ENCODE data around the gene PRELP.

Gene PRELP

DNA sequence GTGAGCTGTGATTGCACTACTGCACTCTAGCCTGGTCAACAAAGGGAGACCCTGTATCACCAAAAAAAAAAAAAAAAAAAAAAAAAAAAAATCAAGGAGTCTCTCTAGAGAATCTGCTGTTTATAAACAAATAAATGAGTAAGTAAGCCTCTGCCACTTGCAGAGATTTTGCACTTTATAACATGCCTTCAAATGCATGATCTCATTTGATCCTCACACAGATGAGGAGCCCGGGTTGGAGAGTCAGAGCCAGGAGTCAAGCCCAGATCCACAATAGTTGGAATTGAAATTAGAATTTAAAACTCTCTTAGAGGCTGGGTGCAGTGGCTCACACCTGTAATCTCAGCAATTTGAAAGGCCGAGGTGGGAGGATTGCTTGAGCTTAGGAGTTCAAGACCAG lies 4.0 kb downstream of the PRELP start:
- DNase-seq, result no peak

DNA sequence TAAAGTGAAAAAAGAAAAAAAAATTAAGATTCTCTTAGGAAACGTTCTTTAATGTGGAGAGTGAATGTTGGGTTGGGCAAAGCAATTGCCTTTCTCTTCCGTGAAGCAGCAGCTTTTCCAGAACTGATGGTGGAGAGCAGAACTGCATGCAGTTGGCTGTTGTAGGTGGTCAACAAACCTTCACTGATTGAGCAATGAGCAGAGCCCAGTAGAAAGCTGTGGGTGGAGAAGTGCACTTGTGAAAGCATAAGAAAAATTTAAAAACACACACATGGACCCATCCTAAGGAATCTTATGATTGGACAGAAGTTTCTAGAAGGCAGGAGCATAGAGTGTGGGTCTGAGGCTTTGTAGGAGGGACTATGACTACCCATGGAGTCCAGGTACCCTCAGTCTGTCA lies 4.5 kb downstream of the PRELP start:
- no peak for DNase-seq

DNA sequence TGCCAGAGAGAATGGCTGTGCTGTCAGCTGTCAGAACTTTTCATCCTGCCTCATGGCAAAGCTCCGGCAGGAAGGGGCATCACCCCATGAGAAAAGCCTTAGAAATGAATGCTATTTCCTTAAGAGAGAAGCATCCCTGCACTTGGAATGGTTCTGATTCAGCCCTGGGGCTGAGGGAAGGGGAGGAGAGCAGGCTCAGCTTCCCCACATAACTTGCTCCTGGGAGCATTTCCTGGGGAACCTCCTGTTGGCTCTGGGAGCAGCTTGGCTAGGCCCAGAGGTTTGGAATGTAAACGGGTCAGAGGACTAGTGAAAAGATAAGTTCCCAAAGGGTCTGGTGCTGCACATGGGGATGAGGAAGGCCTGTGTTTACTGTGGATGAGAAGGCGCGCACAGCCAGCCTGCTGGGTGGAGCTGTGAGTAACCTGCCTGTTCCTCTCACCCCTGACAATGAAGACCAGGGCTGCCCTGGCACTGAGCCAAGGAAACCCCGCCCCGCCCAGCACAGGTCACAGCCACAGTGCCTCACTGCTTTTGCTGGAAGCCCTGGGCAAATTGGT lies 5.0 kb downstream of the PRELP start:
- peak; percentile 42 for DNase-seq

DNA sequence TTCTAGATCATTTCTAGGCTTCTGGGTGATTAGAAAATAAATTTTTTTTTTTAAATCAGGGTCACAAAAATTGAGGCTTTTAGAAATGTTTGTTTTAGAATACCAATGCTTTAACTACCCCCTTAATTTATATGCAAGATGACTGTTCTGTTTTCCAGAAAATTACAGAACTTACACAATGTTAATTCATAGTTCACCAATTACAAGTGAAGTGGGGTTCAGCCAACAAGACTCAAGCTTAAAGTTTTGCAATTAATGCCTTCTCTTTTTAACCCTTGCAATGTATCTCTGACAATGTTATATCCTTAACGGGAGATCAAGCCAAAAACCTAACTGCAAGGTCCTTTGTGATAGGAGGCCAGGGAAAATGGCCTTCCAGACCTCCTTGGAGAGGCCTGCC lies 5.6 kb downstream of the PRELP start:
- DNase-seq, result no peak

DNA sequence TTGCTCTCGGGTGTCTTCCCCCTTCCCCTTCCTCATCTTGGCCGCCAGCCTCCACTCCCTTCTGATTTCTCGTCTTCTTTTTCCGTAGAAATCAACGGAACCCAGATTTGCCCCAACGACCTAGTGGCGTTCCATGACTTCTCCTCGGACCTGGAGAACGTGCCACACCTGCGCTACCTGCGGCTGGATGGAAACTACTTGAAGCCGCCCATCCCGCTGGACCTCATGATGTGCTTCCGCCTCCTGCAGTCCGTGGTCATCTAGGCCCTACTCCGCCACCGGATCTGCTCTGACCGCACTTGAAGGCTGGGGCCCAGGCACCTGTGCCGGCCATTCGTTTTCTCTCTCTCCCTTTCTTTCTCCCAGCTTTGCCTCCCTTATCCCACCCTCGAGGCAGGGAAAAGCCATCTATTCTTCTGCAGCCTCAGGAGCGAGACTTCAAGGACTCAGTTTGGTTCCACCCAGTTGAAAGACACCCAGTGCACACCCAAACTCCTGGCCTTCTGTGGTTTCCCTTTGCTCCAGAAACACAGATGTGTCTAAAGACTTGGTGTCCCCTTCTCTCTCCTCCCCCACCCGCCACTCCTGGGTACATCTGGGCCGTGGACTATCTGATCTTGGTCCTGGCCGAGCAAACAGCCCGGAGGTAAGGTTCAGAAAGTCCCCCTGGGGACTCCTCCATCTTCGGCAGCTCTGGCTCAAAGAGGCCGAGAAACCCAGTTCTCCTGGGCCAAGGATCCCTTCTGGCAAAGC lies 11.2 kb downstream of the PRELP start:
- no peak for DNase-seq

DNA sequence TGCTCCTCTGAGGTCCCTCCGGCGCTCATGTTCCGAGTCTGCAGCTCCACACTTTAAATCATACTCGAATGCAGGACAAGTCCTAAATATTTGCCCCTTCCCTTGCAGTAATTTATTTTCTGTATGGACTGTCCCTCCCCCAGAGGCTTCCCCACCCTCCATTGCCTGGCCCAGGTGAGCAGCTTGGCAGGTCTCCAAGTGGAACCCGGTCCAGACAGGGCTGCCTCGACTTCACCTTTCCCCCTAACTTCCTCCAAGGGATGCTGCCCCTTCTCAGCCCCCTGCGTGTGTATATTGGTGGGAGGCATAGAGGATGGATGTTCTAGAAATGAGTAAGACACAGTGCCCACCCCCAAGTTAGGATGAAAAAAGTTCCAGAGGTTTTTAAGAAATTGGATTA lies 12.9 kb downstream of the PRELP start:
- no peak for DNase-seq

DNA sequence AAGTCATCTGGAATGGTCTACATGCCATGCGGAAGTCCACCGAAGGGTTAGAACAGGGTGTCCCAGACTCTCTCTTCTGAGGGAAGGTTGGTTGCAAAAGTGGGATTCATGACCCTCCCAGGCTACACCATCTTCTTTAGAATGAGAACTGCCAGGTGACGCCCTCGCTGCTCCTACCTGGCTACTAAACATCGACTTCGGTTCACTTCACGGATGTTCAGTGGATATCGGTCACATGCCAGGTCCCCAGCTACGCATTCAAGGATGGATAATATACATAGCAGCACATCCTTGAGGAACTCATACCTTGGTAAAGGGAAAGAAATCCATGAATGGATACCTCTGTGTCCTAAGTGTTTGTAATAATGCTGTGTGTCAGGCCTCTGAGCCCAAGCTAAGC lies 15.0 kb downstream of the PRELP start:
- DNase-seq, result no peak

DNA sequence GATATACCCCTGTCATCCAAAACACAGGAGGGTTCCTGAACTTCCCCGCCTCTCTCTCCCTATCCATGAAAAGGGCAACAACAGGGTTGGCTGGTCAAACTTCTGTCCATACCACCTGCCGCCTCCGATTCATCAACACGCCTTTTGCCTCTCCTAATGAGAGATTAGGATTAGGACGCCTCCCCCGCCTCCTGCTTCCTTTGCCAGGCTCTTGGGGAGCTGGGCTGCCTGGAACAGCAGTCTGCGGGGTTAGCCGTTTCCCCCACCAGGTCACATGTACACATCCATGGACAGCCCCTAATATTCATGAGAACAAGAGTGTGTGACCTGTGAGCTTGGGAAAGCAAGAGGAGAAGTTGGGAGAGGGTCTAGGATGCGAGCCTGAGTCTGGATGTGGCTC lies 16.1 kb downstream of the PRELP start:
- no peak for DNase-seq

DNA sequence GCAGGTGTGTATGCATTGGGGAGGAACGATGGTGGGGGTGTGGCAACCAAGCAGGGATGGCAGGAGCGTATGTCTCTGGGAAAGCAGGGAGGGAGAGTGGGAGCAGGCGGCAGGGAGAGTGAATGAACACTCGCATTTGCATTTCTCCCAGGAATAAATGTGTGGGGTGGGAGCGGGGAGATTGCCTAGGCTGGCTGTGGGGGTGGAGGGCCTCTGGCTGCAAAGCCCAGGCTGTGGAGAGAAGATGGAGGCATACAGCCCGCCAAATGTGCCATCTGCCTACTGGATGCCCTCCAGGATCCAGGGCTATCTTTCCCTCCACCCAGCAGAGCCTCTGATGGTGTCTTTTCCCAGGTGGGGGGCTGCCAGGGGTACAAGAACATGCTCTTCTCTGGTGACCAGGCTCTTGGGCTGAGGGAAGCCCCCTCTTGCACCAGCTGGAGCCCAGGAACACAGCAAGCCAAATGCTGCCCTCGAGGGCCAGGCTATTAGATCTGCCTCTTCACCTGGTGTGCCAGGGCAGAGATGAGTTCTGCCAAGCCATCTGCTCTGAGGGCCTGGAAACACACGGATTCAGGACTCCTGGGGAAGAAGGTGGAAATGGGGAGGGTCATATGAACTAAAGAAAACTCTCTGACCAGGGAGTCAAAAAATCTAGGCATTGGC lies 16.6 kb downstream of the PRELP start:
- DNase-seq, result no peak

DNA sequence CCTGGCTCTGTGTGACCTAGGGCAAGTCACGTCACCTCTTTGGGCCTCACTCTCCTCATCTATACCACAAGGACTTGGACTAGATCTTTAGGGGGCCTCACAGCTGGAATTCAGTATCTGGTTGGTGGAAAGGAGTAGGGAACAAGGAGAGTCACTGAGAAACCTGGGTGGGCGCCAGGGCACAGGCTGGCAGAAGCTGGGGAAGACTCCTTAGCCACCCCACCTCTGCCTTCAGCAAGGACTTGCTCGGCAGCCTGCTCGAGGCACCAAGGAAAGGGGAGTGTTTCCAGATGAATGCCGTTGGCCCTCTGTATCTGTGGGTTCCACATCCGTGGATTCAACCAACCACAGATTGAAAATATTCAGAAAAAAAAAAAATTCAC lies 17.1 kb downstream of the PRELP start:
- no peak for DNase-seq

DNA sequence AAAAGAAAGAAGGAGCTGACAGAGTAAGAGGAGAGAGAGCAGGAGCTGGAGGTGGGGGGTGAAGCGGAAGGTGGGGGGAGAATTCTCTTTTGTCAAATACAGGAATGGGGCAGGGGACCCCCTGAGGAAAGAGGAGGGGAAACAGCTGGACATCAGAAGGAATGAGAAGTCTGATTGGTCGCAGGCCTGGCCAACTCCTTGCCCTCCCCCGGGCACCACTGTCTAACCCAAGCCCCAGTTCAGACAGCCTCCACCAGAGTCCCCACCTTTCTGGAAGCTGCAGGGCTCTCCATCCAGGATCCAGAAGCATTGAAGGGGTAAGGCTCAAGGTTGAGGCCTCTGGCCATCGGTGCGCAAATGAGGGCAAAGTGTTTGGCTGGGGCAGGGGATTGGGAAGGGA lies 18.3 kb downstream of the PRELP start, which contains the start of gene OPTC:
Gene OPTC (plus strand): TSS at position 253 of the 400 bp plus-strand sequence. CDS start 1,853 bp downstream, outside the sequence.
- no peak for DNase-seq

DNA sequence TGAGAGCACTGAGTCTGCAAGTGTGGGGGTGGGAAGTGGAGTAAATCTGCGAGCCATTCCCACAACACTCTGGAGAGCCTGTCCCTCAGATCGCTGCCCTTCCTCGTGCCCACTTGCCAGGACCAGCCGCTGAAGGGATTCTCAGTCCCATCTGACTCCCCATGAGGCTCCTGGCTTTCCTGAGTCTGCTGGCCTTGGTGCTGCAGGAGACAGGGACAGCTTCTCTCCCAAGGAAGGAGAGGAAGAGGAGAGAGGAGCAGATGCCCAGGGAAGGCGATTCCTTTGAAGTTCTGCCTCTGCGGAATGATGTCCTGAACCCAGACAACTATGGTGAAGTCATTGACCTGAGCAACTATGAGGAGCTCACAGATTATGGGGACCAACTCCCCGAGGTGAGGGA lies 20.2 kb downstream of the PRELP start:
- no peak for DNase-seq

DNA sequence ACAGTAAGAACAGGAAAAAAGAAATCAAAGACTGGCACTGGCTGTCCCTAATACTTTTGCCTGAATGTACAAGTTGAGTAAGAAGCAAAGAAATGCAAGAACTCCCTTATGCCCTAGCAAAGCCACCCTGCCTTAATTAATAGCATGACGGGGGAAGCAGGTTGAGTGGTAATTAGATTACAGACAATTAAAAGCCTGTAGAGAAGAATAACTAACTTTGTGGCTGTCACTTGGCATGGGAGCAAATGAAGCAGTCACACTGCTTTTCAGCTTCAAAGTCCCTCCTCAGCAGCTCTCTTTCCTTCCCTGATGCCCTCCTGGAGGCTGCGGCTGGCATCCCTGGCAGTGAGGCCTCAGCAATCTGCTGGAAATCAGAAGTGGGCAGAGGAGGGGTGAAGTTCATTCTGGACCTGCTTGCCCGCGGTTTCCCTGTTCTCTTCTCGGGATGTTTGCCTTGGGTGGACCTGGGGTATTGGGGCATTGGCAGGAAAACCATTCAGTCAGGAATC lies 21.7 kb downstream of the PRELP start:
- DNase-seq, result no peak

DNA sequence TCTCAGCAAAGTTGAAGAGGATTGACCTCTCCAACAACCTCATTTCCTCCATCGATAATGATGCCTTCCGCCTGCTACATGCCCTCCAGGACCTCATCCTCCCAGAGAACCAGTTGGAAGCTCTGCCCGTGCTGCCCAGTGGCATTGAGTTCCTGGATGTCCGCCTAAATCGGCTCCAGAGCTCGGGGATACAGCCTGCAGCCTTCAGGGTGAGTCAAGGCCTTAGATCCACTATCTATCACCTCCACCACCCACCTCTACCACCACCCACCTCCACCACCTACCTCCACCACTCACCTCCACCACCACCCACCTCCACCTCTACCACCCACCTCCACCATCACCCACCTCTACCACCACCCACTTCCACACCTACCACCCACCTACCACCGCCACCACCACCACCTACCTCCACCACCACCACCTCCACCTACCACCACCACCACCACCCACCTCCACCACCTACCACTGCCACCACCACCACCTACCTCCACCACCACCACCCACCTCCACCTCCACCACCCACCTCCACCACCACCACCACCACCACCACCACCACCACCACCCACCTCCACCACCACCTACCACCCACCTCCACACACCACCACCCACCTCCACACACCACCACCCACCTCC lies 24.2 kb downstream of the PRELP start:
- DNase-seq, result no peak

DNA sequence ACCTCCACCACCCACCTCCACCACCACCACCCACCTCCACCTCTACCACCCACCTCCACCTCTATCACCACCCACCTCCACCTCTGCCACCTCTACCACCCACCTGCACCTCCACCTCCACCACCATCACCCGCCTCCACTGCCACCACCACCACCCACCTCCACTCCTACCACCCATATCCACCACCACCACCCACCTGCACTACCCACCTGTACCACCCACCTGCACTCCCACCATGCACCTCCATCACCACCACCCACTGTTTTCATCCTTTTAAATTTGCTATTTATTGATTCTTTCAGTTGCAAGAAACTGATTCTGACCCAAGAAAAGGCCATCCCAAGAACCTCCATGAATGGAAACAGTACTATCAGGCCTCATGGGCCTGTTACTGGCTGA lies 24.7 kb downstream of the PRELP start:
- no peak for DNase-seq

DNA sequence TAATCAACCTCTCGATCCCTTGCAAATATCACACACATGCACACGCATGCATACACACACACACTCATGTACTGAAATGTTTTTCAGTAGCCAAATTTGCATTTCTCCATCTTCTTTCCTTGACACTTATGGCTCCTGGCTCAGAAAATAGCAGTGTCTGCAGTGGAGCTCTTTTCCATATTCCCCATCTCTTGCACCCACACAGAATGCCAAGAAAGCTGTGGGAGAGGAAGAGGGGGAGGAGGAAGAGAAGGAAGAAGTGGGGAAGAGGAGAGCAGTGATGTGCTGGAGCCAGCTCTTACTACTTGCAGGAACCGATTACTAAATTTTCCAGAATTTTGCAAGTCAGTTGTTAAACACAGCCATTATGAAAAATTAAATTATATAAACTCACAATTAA lies 28.2 kb downstream of the PRELP start:
- no peak for DNase-seq

DNA sequence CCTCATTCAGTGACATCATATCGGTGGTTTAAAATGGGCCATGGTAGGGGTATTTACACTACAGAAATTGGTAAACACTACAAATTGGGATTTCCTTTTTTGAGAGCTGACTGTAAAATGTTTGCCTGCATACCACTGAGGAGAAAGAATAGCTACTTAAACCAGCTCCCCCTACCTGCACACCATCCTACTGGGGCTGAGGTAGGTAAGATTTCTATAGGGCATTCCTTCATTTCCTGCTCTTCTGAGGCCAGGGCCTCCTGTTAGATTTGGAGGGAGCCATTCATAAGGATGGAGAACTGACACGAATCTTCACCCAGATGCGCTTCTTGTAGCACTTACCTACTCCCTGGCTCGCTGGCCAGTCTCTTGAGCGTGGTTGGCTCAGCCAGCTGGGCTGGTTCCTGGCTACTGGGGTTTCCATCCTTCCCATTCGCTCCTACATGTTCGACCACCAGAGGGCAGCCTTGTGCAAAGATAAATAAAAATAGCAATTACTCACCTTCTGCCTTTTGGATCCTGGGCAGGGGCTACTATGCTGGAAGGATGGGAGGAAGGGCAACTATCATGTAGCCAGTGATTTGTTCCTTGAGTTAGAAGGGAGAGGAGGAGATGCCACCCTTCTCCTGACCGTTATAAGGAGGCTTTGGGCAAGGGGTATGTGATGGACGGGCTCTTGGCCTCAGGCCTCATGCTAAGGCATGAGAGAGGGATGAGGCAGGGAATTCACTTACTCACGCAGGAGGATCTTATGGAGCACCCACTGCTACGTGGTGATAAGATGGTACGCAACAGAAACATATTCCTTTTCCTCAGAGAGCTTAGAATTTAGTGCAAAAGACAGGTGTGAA lies 29.0 kb downstream of the PRELP start:
- peak; percentile 57 for DNase-seq

DNA sequence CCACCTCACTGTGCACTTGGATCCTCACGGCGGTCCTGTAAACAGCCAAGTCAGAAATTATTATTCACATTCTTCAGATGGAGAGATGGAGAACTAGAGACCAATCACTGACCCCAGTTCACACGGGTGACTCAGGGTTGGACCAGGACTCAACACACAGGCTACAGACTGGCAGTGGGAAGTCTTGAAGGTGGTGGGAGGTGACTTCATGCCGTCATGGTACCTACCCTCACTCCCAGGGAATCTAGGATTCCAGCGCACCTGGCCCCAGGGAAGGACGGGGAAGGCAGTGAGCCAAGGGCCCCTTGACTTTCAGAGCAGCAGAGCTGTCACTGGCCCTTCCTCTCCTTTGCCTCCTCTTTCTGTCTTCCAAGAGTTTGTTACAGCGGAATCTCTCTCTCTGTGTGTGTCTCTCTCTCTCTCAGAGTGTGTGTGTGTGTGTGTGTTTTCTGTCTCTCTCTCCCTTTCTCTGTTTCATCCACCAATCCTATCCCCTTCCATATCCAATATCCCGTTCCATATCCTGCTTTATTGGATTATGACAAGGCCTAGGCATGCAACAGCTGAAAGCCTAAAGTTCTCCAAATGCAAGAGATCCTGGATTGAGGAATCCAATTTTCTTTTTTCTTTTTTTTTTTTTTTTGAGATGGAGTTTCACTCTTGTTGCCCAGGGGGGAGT lies 30.1 kb downstream of the PRELP start:
- DNase-seq, result no peak

DNA sequence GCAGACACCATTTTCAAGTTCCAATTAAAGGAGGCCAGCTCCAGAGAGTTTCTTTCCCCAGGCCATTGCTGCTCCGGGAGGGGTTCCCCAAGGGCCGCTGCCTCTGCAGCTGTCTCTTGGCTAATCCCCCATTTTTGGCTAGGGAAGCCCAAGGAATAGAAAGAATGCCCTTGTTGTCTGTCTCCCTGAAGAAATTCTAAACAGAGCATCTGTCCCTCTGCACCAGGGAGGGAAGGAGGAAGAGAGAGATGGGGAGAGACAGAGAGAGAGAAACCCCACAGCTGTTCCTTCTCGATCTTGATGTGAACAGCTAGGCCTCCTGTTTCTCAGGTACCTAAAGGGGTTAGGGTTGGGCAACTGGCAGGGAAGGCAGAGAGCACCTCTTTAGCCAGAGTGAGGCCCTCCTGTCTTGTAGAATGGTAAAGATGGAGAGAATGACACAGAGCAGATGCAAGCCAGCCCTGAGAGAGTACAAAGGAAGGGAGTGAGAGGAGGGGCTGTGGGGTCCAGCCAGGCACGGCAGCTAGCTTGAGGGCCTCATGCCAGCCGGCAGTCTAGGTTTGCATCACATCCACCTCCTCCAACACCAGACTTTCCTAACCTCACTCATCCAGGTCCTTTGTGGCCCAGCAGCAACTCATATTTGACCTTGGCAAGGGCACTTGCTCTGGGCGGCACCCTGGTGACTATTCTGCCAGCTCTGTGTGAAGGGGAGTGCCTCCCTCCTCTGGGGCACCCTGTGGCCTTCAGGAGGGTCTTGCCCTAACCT lies 31.4 kb downstream of the PRELP start:
- no peak for DNase-seq

DNA sequence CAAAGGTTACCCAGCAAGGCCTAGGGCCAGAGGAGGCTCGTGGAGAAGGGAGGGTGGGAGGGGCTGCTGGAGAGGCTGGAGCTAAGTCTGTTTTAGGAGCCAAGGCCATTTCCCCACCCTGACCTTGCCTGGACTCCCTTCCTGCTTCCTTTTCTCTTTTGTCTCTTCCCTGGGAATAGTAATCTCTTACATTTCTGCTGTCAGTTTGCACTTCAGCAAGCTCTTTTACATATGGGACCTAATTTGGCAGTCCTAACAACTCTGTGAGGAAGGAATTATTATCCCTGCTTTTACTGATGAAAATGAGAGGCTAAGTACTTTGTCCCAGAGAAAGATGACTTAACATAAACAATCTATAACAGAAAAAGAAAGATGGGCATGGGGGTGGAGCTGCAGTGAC lies 32.2 kb downstream of the PRELP start:
- DNase-seq, result no peak

DNA sequence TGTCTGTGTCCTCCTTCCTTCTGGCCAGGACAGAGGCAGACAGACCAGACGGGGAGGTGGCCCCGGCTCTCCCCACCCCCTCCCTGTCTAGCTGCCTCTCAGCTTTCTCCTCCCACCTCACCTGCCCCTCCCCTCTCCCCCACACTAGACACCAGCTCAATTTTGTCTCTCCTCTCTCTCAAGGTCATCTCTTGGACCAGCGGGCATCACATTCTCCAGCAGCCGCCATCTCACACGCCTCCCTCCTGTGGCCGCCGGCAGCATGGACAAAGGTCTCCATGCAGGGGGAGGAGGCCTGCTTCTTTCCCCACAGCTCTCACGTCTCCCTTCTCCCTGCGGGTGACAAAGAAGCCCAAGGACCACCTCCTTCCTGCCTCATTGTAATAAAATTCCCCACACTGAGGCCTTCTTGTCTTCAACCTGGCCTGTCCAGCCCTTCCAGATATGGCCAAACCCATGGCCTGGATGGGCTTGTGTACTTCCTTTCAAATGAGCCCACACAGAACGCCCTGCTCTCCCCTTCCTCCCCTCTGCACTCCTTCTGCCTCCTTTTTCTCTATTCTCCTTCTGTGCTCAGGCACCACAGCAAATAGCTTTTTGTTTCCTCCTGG lies 33.0 kb downstream of the PRELP start:
- DNase-seq, result no peak
